ENCODE results near the gene SCN9A.
"Not testable (repeated sequence)": the region's sequence is repeated elsewhere in the genome, so short reads cannot be mapped to it uniquely, and the experiment has no call there.

The SCN9A gene

GRCh38 chr2:166375736-166376487 lies at the start of gene SCN9A:
Gene SCN9A, minus strand, starts transcription at chr2:166375944. Its CDS starts 64,188 bp downstream, at chr2:166311756.
- peak in 1 of 2 donors; percentile 1 for DNase-seq

DNA sequence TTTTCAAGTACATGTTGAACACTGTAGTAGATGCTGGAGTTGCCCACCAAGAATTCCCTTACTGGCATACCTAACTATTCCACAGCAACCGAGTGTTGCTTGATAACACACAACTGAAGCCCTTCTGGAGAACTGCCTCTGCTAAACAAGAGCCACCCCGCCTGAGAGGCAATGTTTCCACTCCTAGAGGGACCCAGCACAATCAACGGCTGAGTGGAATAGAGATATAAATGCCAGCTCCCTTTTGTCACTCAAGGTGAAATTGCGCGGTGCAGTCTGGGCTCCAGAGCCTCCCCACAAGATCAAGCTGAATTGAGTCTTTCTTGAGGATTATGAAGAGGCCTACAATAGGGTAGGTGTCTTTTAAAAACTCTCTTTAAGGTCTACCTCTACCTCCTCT lies 49.1 kb upstream of the SCN9A start:
- DNase-seq, result no peak

- no peak for DNase-seq
Measured at GRCh38 chr2:166419616-166419934, 43.8 kb upstream of the SCN9A start.

- no peak for DNase-seq
Measured at GRCh38 chr2:166418853-166419615, 43.3 kb upstream of the SCN9A start.

GRCh38 chr2:166417669-166418068 lies 41.9 kb upstream of the SCN9A start:
- no peak for DNase-seq

DNA sequence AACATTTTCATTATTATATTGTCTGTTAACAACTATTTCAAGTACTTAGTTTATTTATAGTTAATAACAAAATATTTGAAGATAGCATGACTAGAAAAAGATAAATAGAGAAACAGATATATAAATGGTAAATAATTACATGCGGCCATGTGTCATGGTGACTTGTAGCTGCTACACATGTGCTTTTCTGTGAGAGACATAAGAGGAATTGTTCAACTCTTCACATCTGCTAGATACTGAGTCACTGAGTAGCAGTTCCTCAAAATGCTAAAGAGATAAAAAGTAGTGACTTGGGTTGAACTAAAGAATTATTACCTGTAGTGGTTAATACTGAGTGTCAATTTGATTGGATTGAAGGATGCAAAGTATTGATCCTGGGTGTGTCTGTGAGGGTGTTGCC lies 37.5 kb upstream of the SCN9A start:
- no peak for DNase-seq

- no peak for DNase-seq
Measured at GRCh38 chr2:166411473-166412230, 35.9 kb upstream of the SCN9A start.

DNA sequence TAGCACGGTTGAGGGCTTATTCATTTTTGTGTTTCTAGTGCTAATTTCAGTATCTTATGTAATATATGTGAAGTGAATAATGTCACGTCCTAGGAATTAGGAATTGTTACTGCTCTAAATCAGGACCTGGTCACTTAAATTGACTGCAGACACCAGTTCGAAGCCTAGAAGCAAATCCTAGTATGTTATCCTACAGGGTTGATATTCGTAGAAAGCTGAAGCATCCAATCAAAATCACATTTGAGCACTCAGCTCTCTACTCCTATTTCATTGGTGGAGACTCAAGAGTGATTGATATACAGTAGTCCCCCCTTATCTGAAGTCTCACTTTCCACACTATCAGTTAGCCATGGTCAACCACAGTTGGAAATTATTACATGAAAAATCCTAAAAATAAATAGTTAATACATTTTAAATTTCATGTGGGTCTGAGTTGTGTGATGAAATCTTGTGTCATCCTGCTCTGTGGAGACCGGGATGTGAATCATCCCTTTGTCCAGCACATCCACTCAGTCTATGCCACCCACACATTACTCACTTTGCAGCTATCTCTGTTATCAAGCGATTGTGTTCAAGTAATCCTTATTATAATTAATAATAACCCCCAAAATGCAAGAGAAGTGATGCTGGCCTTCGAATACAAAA lies 35.2 kb upstream of the SCN9A start:
- no peak for DNase-seq

DNA sequence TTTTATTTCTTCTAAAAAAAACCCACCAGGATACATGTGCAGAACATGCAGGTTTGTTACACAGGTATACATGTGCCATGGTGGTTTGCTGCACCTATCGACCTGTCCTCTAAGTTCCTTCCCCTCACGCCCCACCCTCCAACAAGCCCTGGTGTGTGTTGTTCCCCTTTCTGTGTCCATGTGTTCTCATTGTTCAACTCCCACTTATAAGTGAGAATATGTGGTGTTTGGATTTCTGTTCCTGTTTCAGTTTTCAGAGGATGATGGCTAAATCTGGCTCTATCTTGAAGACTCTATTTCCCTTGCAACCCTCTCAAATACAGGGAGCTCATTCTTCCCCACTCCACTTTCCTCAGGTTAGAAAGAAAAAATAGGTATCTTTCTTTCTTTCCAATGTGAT lies 32.0 kb upstream of the SCN9A start:
- not testable (repeated sequence) for DNase-seq

DNA sequence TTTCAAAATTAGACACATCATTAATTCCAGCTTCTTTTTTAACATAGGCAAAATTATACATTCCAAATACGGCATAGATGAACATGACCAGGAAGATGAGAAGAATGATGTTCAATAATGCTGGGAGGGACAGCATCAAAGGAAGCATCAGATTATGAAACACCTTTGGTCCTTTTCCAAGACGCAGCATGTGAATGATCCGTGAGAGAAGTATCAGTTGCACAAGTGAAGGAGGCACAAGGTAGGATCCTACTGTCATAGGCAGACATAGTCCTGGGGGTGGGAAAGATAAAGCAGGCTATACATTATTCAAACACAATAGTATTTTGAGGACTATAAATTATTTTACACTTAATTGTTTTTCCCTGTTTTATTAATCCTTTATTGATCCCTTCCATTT lies 30.6 kb upstream of the SCN9A start:
- DNase-seq, result no peak

DNA sequence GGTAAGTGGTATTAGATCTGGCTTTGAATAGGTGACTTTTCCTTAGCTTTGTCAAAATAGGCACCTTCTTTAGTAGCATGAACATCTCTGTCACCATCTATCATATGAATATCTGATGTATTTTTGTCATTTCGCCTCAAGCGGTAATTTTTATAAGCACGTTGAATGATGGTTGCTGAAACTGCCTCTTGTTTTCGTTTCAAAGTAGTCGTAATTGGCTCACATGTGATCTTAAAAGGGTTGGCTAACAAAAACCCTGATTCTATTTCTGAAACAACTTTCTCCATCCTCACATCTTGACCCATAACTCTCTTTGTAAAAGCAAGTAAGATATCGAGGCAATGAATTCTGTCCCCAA lies 29.8 kb upstream of the SCN9A start:
- DNase-seq, result no peak

DNA sequence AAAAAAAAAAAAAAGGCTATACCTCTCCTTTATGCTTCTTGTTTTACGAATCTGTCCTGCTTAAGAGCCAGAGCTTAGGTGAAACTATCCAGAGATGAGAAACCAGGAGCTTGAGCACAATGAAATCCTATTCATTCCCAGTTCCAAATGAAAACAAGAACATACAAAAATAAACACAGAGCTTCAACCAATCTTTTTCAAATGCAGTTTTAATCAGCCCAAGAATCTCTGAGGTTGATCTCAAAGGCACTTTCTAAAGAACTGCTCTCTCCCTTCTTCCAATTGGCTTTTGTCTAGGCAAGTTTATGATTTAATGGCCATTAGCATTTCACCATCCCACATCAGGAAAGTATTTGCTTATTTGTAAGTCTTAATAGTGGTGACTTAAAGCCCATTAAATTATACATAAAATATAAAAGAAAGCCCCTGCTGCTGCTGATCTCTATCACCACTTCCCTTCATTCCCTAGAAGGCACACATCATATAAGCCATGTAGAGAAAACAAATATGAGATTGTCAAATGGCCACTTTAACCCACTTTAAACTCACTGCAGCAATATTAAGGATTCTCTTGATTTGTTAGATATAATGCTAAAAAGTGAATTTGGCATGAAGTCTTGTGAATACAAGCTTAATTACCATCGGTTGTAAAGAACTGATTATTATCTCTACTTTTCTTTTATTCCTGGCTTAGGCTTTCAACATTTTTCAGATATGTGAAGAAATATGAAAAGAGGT lies 29.3 kb upstream of the SCN9A start:
- DNase-seq, result no peak

GRCh38 chr2:166394245-166394644 lies 18.5 kb upstream of the SCN9A start:
- DNase-seq, result no peak

DNA sequence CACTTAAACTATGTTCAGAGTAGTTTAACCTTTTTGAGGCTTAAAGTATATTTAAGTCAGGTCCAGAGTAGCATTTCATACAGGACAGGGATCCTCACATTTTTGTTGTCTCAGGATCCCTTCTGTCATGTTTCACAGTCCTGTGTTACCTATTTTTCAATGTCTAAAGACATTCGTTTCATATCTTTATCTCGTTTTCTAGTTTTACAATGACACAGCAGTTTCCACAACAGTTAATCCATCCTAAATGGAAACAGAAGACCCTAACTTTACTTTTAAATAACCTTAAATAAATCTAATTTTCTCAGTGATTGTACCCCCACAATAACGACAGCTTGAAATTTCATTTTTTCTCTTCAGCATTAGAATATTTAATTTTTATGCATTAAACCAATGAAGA lies 17.3 kb upstream of the SCN9A start:
- DNase-seq, result no peak

- DNase-seq, result no peak
Measured at GRCh38 chr2:166388481-166389070, 12.8 kb upstream of the SCN9A start.

DNA sequence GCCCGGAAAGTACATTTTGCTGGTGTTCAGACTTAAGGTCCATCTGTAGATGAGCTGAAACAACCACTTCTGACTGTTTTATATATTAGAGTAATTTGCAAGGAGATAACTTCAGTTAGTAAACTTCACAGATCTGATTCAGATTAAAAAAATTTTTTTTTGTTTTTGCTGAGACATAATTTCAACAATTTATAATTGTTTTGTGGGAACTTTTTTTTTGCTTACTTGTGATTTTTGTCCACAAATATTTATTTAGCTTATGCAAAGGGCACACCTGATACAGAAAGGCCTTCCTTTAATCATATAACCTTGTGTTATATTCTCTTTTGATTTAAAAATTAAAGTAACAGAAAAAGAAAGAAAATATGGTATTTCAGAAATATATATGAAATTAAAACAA lies 9.6 kb upstream of the SCN9A start:
- no peak for DNase-seq

GRCh38 chr2:166384774-166385173 lies 9.0 kb upstream of the SCN9A start:
- no peak for DNase-seq

DNA sequence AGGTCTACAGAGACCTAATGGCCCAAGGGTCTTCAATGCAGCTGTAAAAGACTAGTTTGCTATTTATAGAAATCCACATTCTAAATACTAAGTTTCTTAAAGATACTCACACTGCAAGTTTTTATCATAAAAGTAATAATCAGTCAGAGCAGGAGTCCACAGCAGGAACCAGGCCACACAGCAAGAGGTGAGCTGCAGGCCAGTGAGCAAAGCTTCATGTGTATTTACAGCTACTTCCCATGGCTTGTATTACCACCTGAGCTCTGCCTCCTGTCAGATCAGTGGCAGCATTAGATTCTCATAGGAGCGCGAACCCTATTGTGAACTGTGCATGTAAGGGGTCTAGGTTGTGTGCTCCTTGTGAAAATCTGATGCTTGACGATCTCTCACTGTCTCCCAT lies 6.7 kb upstream of the SCN9A start:
- DNase-seq, result no peak

GRCh38 chr2:166380615-166381014 lies 4.9 kb upstream of the SCN9A start:
- DNase-seq, result no peak

- DNase-seq, result no peak
Measured at GRCh38 chr2:166376873-166377272, 1.1 kb upstream of the SCN9A start.

DNA sequence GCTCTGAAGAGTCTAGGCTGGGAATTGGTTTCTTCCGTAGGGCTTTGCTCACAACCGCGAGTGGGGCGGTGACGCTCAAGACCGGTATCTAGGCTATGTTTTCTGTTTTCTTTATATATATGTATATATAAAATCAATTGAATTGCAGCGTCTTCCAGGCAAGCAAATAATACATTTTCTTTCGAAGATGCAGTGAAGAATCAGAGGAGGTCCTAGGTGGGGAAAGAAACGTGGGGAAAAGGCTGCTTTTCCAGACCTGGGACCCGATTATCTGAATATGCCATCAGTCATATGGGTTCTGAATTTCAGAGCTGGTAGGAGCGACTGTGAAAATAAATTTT lies 714 bp upstream of the SCN9A start:
- no peak for DNase-seq

GRCh38 chr2:166375195-166375735 lies 479 bp downstream of the SCN9A start:
- DNase-seq, result no peak
